Upper lobe of left lung (tissue), 6 donors: Measurements from ENCODE around the gene CLSTN1. TPM values are rescaled to one million over a fixed set of nuclear protein-coding genes. Genes with fewer than 3 reads are reported as not detected.

Source experiments
- ATAC-seq, 2 donors: fragments of 200-7000 bp; cut with Tn5 transposase; one replicate each; pipeline ENCODE4 v1.9.1; 2022; ENCODE audit warnings: mild to moderate bottlenecking in 2 of 2, moderate library complexity in 2 of 2; ENCODE audit not compliant: low FRiP score in 2 of 2
- DNase-seq, 2 donors: peaks; one replicate each; pipeline ENCODE4 v3.0.0-alpha.2; 2019 to 2020
- H3K27ac ChIP-seq, 4 donors: fragments of 200-600 bp; sonication (generic); one replicate each; pipeline ENCODE4 v1.5.1; 2016 to 2019
- H3K27me3 ChIP-seq, 4 donors: fragments of 200-600 bp; sonication (generic); one replicate each; pipeline ENCODE4 v1.5.1; 2017 to 2019
- H3K36me3 ChIP-seq, 4 donors: fragments of 200-600 bp; sonication (generic); one replicate each; pipeline ENCODE4 v1.5.1; 2016 to 2019
- H3K4me1 ChIP-seq, 4 donors: fragments of 200-600 bp; sonication (generic); one replicate each; pipeline ENCODE4 v1.5.1; 2018 to 2019
- H3K4me3 ChIP-seq, 4 donors: fragments of 200-600 bp; sonication (generic); one replicate each; pipeline ENCODE4 v1.5.1; 2017 to 2019; ENCODE audit warnings: mild to moderate bottlenecking in 2 of 4, moderate library complexity in 1 of 4
- H3K9me3 ChIP-seq, 4 donors: fragments of 200-600 bp; sonication (generic); one replicate each; pipeline ENCODE4 v1.5.1; 2018 to 2019
- EP300 ChIP-seq, 4 donors: sonication (generic); formaldehyde crosslinking; IDR thresholded peaks; one replicate each; pipeline ENCODE4 v1.5.1; 2017; ENCODE audit warnings: antibody characterized with exemption in 4 of 4, control low read depth in 2 of 4
- POLR2A ChIP-seq, 4 donors: fragments of 450-650 bp; IDR thresholded peaks; one replicate each; pipeline ENCODE4 v1.5.1; 2016 to 2017; ENCODE audit warnings: antibody characterized with exemption in 4 of 4, mild to moderate bottlenecking in 2 of 4
- POLR2AphosphoS5 ChIP-seq, 2 donors: sonication (generic); formaldehyde crosslinking; IDR thresholded peaks; one replicate each; pipeline ENCODE4 v1.5.1; 2017; ENCODE audit warnings: antibody characterized with exemption in 2 of 2
- WGBS, 2 donors: methylation state at CpG; one replicate each; pipeline ENCODE4 v1.1.5; 2017 to 2018; 5-methylcytosine and 5-hydroxymethylcytosine counted together
- total RNA-seq, 6 donors: library from RNA; depleted of rRNA in 4 of 6; stranded (reverse); fragments of >200 nt in 4 of 6; gene quantifications; one replicate each; pipeline versions ENCODE4 v1.1.0 to v1.2.1, GENCODE V29; 2016 to 2021
- TF ChIP-seq, protein P1 (sequence below), 6 experiments: fragments of 450-650 bp in 4 of 6; fragments of 200-600 bp in 2 of 6; sonication (generic) in 2 of 6; IDR thresholded peaks; one replicate each; pipeline ENCODE4 v1.5.1; 2016 to 2019; ENCODE audit warnings: antibody characterized with exemption in 6 of 6
- donor health status: DM: no; HTN: no; CAD: no; lungs with moderate emphysema.
- donor health status: DM: no; HTN: yes; CAD: no; lungs with severe emphysema.

CLSTN1 gene
- total RNA-seq, 6 donors from 2014 or later = 35.6 to 82.7 (median 59.5) TPM

DNA sequence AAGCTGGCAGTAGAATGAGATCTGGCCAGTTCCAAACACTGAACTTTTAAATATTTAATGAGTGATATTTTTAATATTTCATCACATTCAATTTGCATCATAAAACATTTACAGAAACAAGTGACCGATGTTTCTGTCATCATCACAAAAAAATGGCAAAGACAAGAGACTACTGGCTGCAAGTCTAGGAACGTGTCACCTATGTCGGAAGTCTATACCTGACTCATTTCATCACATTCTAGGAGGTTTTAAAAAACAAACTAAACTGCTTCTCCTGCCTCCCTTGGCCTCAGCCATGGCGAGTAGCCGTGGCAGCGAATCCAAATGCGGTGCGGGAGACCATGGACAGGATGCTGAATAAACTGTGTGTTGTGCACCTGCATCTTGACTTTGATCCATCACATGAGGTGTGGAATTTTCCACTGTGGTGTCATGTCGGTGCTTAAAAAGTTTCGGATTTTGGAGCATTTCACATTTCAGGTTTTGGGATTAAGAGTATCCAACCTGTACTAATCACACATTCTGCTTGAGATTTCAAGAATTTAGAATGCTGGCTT lies 43.1 kb downstream of the CLSTN1 start:
- Histone ChIP-seq H3K4me3 (no peak overlapping the region), H3K9me3 (no peaks in the 10 kb centered on the region), H3K36me3 (no peaks in the 10 kb centered on the region), H3K27me3 (no peaks in the 10 kb centered on the region), H3K27ac (no peak overlapping the region), H3K4me1 (no peaks in the 10 kb centered on the region)
- WGBS, 2 donors = 92% methylated on average over 10 of the region's 10 CpGs
- DNase-seq = no peak
- ATAC-seq = no peak
- TF ChIP-seq POLR2A (IDR thresholded peaks at IDR 0.05) (no peak), POLR2AphosphoS5 (IDR thresholded peaks at IDR 0.05) (no peak), EP300 (IDR thresholded peaks at IDR 0.05) (no peak)
- TF ChIP-seq, protein P1, sequence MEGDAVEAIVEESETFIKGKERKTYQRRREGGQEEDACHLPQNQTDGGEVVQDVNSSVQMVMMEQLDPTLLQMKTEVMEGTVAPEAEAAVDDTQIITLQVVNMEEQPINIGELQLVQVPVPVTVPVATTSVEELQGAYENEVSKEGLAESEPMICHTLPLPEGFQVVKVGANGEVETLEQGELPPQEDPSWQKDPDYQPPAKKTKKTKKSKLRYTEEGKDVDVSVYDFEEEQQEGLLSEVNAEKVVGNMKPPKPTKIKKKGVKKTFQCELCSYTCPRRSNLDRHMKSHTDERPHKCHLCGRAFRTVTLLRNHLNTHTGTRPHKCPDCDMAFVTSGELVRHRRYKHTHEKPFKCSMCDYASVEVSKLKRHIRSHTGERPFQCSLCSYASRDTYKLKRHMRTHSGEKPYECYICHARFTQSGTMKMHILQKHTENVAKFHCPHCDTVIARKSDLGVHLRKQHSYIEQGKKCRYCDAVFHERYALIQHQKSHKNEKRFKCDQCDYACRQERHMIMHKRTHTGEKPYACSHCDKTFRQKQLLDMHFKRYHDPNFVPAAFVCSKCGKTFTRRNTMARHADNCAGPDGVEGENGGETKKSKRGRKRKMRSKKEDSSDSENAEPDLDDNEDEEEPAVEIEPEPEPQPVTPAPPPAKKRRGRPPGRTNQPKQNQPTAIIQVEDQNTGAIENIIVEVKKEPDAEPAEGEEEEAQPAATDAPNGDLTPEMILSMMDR (IDR thresholded peaks at IDR 0.05) = no peak

DNA sequence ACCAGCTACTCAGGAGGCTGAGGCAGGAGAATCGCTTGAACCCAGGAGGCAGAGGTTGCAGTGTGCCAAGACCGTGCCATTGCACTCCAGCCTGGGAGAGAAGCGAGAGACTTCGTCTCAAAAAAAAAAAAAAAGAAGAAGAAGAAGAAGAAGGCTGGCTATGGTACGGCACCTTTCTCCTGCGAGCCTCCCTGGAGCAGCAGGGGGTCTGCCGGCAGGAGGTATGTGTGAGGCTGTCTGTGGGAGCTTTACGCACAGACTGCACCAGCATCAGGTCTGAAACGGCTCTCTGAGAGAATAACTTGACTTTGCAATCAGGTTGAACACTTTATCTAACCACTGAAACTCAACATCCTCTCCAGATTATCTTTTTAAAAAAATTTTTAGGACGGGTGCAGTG lies 44.9 kb downstream of the CLSTN1 start:
- no peak for ATAC-seq
- H3K27ac ChIP-seq = no peak overlapping the region
- H3K4me1 ChIP-seq = no peaks in the 10 kb centered on the region
- no peaks in the 10 kb centered on the region for H3K27me3 ChIP-seq
- H3K36me3 ChIP-seq = no peaks in the 10 kb centered on the region
- H3K4me3 ChIP-seq = no peak overlapping the region
- 94% methylated on average over 10 of the region's 10 CpGs for WGBS, 2 donors
- DNase-seq = no peak
- TF ChIP-seq, protein P1 (IDR thresholded peaks at IDR 0.05) = no peak
- TF ChIP-seq EP300 (IDR thresholded peaks at IDR 0.05) = no peak
- no peak for TF ChIP-seq POLR2A (IDR thresholded peaks at IDR 0.05)
- TF ChIP-seq POLR2AphosphoS5 (IDR thresholded peaks at IDR 0.05) = no peak
- no peaks in the 10 kb centered on the region for H3K9me3 ChIP-seq

DNA sequence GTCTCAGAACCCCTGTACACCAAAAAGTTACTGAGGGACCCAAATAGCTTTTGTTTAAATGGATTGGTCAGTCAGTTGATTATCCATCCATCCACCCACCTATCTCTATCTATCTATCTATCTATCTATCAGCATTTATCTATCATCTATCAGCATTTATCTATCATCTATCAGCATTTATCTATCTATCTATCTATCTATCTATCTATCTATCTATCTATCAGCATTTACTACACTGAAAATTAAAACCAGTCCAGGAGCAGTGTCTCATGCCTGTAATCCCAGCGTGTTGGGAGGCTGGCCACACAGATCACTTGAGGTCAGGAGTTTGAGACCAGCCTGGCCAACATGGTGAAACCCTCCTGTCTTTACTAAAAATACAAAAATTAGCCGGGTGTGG lies 47.1 kb downstream of the CLSTN1 start:
- 87 to 98% methylated on average over 2 of the region's 2 CpGs for WGBS, 2 donors
- peaks cover 0 to 14% (median 8%) of the 10 kb centered on the region in 4 donors for H3K36me3 ChIP-seq
- H3K4me3 ChIP-seq = no peak overlapping the region
- DNase-seq (no peak), ATAC-seq (no peak)
- H3K4me1 ChIP-seq = no peaks in the 10 kb centered on the region
- TF ChIP-seq POLR2A (IDR thresholded peaks at IDR 0.05) (no peak), POLR2AphosphoS5 (IDR thresholded peaks at IDR 0.05) (no peak), EP300 (IDR thresholded peaks at IDR 0.05) (no peak)
- TF ChIP-seq, protein P1 (IDR thresholded peaks at IDR 0.05) = no peak
- no peak overlapping the region for H3K27ac ChIP-seq
- no peaks in the 10 kb centered on the region for H3K9me3 ChIP-seq
- no peaks in the 10 kb centered on the region for H3K27me3 ChIP-seq

DNA sequence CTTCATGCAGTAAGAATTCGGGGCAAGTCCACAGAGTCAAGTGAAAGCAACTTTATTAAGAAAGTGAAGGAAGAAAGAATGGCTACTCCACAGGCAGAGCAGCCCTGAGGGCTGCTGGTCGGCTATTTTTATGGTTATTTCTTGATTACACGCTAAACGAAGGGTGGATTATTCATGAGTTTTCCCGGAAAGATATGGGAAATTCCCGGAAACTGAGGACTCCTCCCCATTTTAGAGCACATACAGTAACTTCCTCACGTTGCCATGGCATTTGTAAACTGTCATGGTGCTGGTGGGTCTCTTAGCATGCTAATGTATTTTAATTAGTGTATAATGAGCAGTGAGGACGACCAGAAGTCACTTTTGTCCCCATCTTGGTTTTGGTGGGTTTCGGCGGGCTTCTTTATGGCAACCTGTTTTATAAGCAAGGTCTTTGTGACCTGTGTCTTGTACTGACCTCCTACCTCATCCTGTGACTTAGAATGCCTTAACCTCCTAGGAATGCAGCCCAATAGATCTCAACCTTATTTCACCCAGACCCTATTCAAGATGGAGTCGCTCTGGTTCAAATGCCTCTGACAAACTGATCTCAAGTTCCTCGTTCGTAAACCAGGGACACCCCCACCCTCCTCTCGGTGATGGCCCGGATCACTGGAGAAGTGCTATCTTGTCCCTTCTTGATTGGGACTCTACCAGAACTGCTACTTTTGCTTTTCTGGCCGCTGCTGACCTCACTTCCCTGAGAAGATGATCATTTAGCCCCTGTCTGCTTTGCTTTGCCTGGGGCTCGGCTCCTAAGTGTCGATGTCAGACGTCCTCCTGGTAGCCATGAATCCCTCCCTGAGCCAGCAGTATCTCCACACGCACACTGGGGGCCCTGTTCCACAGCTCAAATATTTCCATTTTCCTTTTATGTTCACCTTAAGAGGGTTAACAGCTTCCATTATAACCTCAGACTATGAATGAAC lies 48.8 kb downstream of the CLSTN1 start:
- DNase-seq = no peak
- WGBS, 2 donors = 90 to 91% methylated on average over 20 of the region's 20 CpGs
- no peak for ATAC-seq

More for the DNA sequence above, 48.8 kb downstream of the CLSTN1 start:
- Histone ChIP-seq H3K27me3 (no peaks in the 10 kb centered on the region), H3K27ac (no peak overlapping the region), H3K4me1 (no peaks in the 10 kb centered on the region), H3K4me3 (no peak overlapping the region), H3K36me3 (peaks cover 0 to 21% (median 8%) of the 10 kb centered on the region in 4 donors), H3K9me3 (no peaks in the 10 kb centered on the region)
- TF ChIP-seq, protein P1 (IDR thresholded peaks at IDR 0.05) = no peak
- TF ChIP-seq POLR2AphosphoS5 (IDR thresholded peaks at IDR 0.05) (no peak), EP300 (IDR thresholded peaks at IDR 0.05) (no peak), POLR2A (IDR thresholded peaks at IDR 0.05) (no peak)
